Measurements from ENCODE around the gene PCDHB5. TPM values are rescaled to one million over a fixed set of nuclear protein-coding genes. Genes with fewer than 3 reads are reported as not detected.
"Not testable (repeated sequence)": the region's sequence is repeated elsewhere in the genome, so short reads cannot be mapped to it uniquely, and the experiment has no call there.

The PCDHB5 gene
- total RNA-seq, 1 experiment from 2014 or later = 2.9 TPM

- Histone ChIP-seq H3K79me2 (ENCODE audit: insufficient read depth, low read length) (no peaks in the 10 kb centered on the region), H3K4ac (ENCODE audit: low read depth, low read length) (no peak within 1 kb of the TSS), H3K23ac (ENCODE audit: insufficient read length, low read depth, low read length) (no peak within 1 kb of the TSS), H3K14ac (ENCODE audit: insufficient read depth, low read length) (no peak within 1 kb of the TSS), H2BK120ac (ENCODE audit: low read depth, low read length, poor library complexity, severe bottlenecking) (no peak within 1 kb of the TSS), H3K9ac (ENCODE audit: extremely low read depth, insufficient read length, low read length) (no peak within 1 kb of the TSS), H2BK15ac (ENCODE audit: low read depth, low read length) (no peak within 1 kb of the TSS), H4K20me1 (ENCODE audit: control insufficient read depth, insufficient read depth, insufficient read length) (no peaks in the 10 kb centered on the region), H3K23me2 (ENCODE audit: insufficient read length, low read depth, low read length, poor library complexity, severe bottlenecking) (no peaks in the 10 kb centered on the region), H2BK12ac (ENCODE audit: insufficient read length, low read depth, low read length) (no peak within 1 kb of the TSS), H4K91ac (ENCODE audit: insufficient read length, low read depth, low read length) (no peak within 1 kb of the TSS), H3K56ac (ENCODE audit: insufficient read length, low read depth, low read length) (no peak within 1 kb of the TSS), H2BK5ac (ENCODE audit: insufficient read length, low read length) (no peak within 1 kb of the TSS), H3K9me3 (ENCODE audit: control insufficient read depth, low read depth, low read length) (no peaks in the 10 kb centered on the region), H3K4me1 (ENCODE audit: insufficient read depth, low read length) (no peaks in the 10 kb centered on the region), H3T11ph (ENCODE audit: low read length) (no peak within 1 kb of the TSS), H4K8ac (replicated peaks; ENCODE audit: insufficient read length, low read depth, low read length) (no peak within 1 kb of the TSS), H2AFZ (ENCODE audit: low read length) (peak within 1 kb of the TSS; percentile 95), H3K27me3 (ENCODE audit: insufficient read depth, low read length) (no peaks in the 10 kb centered on the region), H3K79me1 (ENCODE audit: insufficient read depth, low read depth, low read length, poor library complexity, severe bottlenecking) (no peaks in the 10 kb centered on the region), H2AK5ac (ENCODE audit: insufficient read length, low read length) (no peak within 1 kb of the TSS), H3K27ac (ENCODE audit: insufficient read length, low read depth, low read length) (no peak within 1 kb of the TSS), H3K4me2 (ENCODE audit: insufficient read depth, insufficient read length, low read length) (no peak within 1 kb of the TSS), H4K5ac (ENCODE audit: insufficient read length, low read depth, low read length) (no peak within 1 kb of the TSS), H3K18ac (ENCODE audit: insufficient read length, low read depth, low read length) (no peak within 1 kb of the TSS), H2BK20ac (ENCODE audit: low read depth, low read length, poor library complexity, severe bottlenecking) (peak within 1 kb of the TSS; percentile 90)
- no CpG with 5 or more reads among the region's 20 CpGs for WGBS (ENCODE audit: extremely low coverage, insufficient read length, low lambda C conversion rate)
- DNase-seq = no peak
- Mint-ChIP-seq H3K9me3 (peaks cover 21 to 30% of the 10 kb centered on the region in 2 experiments), H3K4me1 (peaks cover 0 to 6% of the 10 kb centered on the region in 2 experiments; a peak in 1 of 4 replicates), H3K4me3 (0 out of 5 replicates have a peak within 1 kb of the TSS, but pooled peaks of 1 of the 2 experiments have one; percentile 16), H3K36me3 (ENCODE audit: insufficient read depth in 1 of 3, low read depth in 3 of 3) (peaks cover 4 to 16% (median 12%) of the 10 kb centered on the region in 3 experiments; a peak in 5 of 7 replicates), H3K27ac (no peak within 1 kb of the TSS), H3K27me3 (ENCODE audit: low read depth) (peaks cover 12% of the 10 kb centered on the region)
- TF ChIP-seq CTCF (conservative IDR thresholded peaks at IDR 0.05) = peak; percentile 86
Measured at GRCh38 chr5:141172381-141173204, 37.6 kb downstream of the PCDHB5 start, which contains the start of gene PCDHB7. Gene PCDHB7, plus strand, starts transcription at chr5:141172644. Its CDS starts 192 bp downstream, at chr5:141172836.

- DNase-seq = not testable (repeated sequence)
Measured at GRCh38 chr5:141174291-141175104, 39.5 kb downstream of the PCDHB5 start.

More at GRCh38 chr5:141174291-141175104, 39.5 kb downstream of the PCDHB5 start:
- not testable (repeated sequence) for H3K4me1 ChIP-seq (ENCODE audit: insufficient read depth, low read length); H4K8ac ChIP-seq (replicated peaks; ENCODE audit: insufficient read length, low read depth, low read length); H3K79me2 ChIP-seq (ENCODE audit: insufficient read depth, low read length); H3K4me2 ChIP-seq (ENCODE audit: insufficient read depth, insufficient read length, low read length); H3K18ac ChIP-seq (ENCODE audit: insufficient read length, low read depth, low read length); H4K91ac ChIP-seq (ENCODE audit: insufficient read length, low read depth, low read length); H3K56ac ChIP-seq (ENCODE audit: insufficient read length, low read depth, low read length); H2BK20ac ChIP-seq (ENCODE audit: low read depth, low read length, poor library complexity, severe bottlenecking); H3K23me2 ChIP-seq (ENCODE audit: insufficient read length, low read depth, low read length, poor library complexity, severe bottlenecking); H3K4me1 Mint-ChIP-seq; H3K27me3 ChIP-seq (ENCODE audit: insufficient read depth, low read length); H3K27me3 Mint-ChIP-seq (ENCODE audit: low read depth); H2BK12ac ChIP-seq (ENCODE audit: insufficient read length, low read depth, low read length); H4K5ac ChIP-seq (ENCODE audit: insufficient read length, low read depth, low read length); H4K20me1 ChIP-seq (ENCODE audit: control insufficient read depth, insufficient read depth, insufficient read length); H2AFZ ChIP-seq (ENCODE audit: low read length); H3K27ac Mint-ChIP-seq; H3K79me1 ChIP-seq (ENCODE audit: insufficient read depth, low read depth, low read length, poor library complexity, severe bottlenecking); H3K4ac ChIP-seq (ENCODE audit: low read depth, low read length); H3T11ph ChIP-seq (ENCODE audit: low read length); H2BK5ac ChIP-seq (ENCODE audit: insufficient read length, low read length); H3K23ac ChIP-seq (ENCODE audit: insufficient read length, low read depth, low read length); H2BK15ac ChIP-seq (ENCODE audit: low read depth, low read length); H3K27ac ChIP-seq (ENCODE audit: insufficient read length, low read depth, low read length); H2AK5ac ChIP-seq (ENCODE audit: insufficient read length, low read length); H3K9me3 ChIP-seq (ENCODE audit: control insufficient read depth, low read depth, low read length); H3K14ac ChIP-seq (ENCODE audit: insufficient read depth, low read length); H2BK120ac ChIP-seq (ENCODE audit: low read depth, low read length, poor library complexity, severe bottlenecking); H3K9ac ChIP-seq (ENCODE audit: extremely low read depth, insufficient read length, low read length); H3K4me3 Mint-ChIP-seq
- Mint-ChIP-seq H3K36me3 (ENCODE audit: insufficient read depth in 1 of 3, low read depth in 3 of 3) (peaks cover 4 to 16% (median 12%) of the 10 kb centered on the region in 3 experiments; a peak in 5 of 7 replicates), H3K9me3 (peaks cover 18 to 25% of the 10 kb centered on the region in 2 experiments)
- no CpG with 5 or more reads among the region's 79 CpGs for WGBS (ENCODE audit: extremely low coverage, insufficient read length, low lambda C conversion rate)

All from H9 (cell line).